K562 (cell line): ENCODE measurements around the gene ODC1. TPM values are rescaled to one million over a fixed set of nuclear protein-coding genes. Genes with fewer than 3 reads are reported as not detected.

ENCODE experiments used
- ATF7 ChIP-seq: fragments of 450-650 bp; IDR thresholded peaks from 2 replicates; pipeline ENCODE4 v1.7.1; 2014; ENCODE audit warnings: mild to moderate bottlenecking, moderate library complexity
- BRF2 ChIP-seq: IDR thresholded peaks from 3 replicates; pipeline ENCODE4 v1.6.1; 2011; ENCODE audit warnings: borderline replicate concordance, mild to moderate bottlenecking; ENCODE audit not compliant: insufficient read length, insufficient read depth
- MTA3 ChIP-seq: fragments of 450-650 bp; formaldehyde crosslinking; IDR thresholded peaks from 2 replicates; pipeline ENCODE4 v1.6.1; 2017; ENCODE audit warnings: mild to moderate bottlenecking, borderline replicate concordance
- NR3C1 ChIP-seq: sonication (generic); formaldehyde crosslinking; IDR thresholded peaks from 2 replicates; pipeline ENCODE4 v1.8.1; 2022; ENCODE audit warnings: missing genetic modification reagents
- PURB ChIP-seq: sonication (generic); formaldehyde crosslinking; IDR thresholded peaks from 2 replicates; pipeline ENCODE4 v1.9.0; 2021; ENCODE audit warnings: low read depth, mild to moderate bottlenecking, missing genetic modification reagents
- ZBTB40 ChIP-seq, 2 experiments: fragments of 450-650 bp in 1 of 2; sonication (generic) in 1 of 2; formaldehyde crosslinking in 1 of 2; IDR thresholded peaks; 2 replicates each; pipeline versions ENCODE4 v1.7.1 to v1.9.0; 2016 to 2022; ENCODE audit warnings: inconsistent platforms in 1 of 2, mild to moderate bottlenecking in 1 of 2, missing genetic modification reagents in 1 of 2
- polyA plus RNA-seq, 8 experiments: library from polyadenylated mRNA; depleted of rRNA in 4 of 8; stranded (reverse) in 5 of 8; unstranded in 3 of 8; fragments of >200 nt; fragmentation: Nextera tagmentation in 2 of 8; fragmentation: Illumina TruSeq in 1 of 8; extraction: Ambion mirVana in 2 of 8; extraction: Trizol in 1 of 8; gene quantifications; 2 replicates each; pipeline versions ENCODE4 v1.2.1 to v1.2.3, GENCODE V29; 2011 to 2014; ENCODE audit warnings: inconsistent platforms in 1 of 8, missing spikeins in 1 of 8
- total RNA-seq, 7 experiments: library from RNA; depleted of rRNA in 6 of 7; stranded (reverse); fragments of >200 nt in 6 of 7; fragmentation: Illumina TruSeq in 2 of 7; extraction: Trizol in 2 of 7; gene quantifications; 2 replicates each; pipeline versions ENCODE4 v1.2.1 to v1.2.3, GENCODE V29; 2011 to 2021; ENCODE audit warnings: low replicate concordance in 1 of 7

The ODC1 gene
- total and polyA plus RNA-seq, 9 of the 15 experiments (the other 6 are each of a cell fraction or from before 2014, with no cell fraction given): 142 to 563 (median 457) TPM

DNA sequence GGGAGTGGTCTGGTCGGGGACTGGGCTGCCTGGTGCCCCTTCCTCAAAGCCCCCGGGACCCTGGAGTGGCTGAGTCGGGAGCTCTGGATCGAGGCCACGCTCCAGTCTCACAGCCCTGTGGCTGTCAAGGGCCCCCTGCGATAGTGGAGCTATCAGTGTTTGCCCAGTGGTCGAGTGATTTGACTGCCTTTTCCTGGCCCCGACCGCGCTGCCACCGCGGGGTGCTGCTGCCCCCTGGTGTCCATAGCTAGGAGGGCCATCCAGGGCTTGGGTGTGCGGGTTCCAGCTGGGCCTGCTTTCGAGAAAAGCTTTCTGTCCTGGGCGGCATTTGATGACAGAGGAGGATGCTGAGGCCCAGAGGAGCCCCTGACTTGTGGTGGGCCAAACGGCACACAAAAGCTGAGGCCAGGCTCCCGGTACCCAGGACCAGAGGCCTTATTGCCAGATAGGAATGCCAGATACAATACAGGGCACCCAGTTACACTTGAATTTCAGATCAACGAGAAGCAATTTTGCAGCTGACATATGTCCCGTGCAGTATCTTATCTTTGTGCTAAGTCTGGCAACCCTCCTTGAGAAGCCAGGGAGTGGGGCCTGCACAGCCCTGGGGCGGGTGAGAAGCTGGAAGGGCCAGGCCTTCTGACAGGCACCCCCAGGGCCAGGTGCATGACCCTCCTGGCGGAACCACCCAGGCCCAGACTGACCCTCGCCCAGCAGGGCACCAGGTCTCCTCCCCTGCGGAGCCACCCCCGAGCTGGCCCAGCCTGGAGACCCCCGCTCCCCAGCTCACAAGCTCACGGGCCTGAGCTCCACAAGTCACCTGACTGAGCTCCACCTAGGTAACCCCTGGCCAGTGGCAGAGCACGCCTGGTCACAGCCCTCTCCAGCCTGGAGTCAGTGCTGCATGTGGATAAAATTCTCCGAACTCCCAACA is 13.0 kb downstream of the ODC1 start (continued):
- TF ChIP-seq ZBTB40 (IDR thresholded peaks at IDR 0.05) (no peak), ZBTB40 (CRISPR knock-in tag; IDR thresholded peaks at IDR 0.05) (no peak), NR3C1 (CRISPR knock-in tag) (no peak), PURB (CRISPR knock-in tag) (no peak), MTA3 (peak; percentile 53; the same call in 1 of the 2 replicates), BRF2 (no peak), ATF7 (peak; percentile 54; the same call in 1 of the 2 replicates)
